ENCODE results near the gene MKRN2. TPM values are rescaled to one million over a fixed set of nuclear protein-coding genes. Genes with fewer than 3 reads are reported as not detected.

MKRN2 gene
- total RNA-seq, 6 donors from 2014 or later, result 15.7 to 33.3 (median 23.4) TPM

DNA sequence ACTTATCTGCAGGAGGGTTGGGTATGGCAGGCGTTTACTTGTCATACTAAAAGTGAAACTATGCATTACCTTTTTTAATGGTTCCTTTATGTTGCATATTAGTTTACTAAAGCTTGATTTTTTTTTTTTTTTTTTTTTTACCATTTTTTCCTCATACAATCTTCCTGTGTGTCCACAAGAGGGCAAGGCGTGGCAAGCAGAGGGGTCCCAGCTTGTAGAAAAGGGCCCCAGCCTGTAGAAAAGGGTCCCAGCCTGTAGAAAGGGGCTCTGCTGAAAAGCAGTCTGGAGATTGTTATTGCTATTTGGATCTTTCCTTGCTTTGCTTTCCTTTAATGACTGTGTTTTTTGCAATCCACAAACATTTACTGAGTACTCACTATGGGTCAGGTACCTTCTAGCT lies 21.9 kb downstream of the MKRN2 start:
- no peak for DNase-seq
- 81 to 88% methylated on average over 2 of the region's 2 CpGs for WGBS, 2 donors
- TF ChIP-seq, protein P1, sequence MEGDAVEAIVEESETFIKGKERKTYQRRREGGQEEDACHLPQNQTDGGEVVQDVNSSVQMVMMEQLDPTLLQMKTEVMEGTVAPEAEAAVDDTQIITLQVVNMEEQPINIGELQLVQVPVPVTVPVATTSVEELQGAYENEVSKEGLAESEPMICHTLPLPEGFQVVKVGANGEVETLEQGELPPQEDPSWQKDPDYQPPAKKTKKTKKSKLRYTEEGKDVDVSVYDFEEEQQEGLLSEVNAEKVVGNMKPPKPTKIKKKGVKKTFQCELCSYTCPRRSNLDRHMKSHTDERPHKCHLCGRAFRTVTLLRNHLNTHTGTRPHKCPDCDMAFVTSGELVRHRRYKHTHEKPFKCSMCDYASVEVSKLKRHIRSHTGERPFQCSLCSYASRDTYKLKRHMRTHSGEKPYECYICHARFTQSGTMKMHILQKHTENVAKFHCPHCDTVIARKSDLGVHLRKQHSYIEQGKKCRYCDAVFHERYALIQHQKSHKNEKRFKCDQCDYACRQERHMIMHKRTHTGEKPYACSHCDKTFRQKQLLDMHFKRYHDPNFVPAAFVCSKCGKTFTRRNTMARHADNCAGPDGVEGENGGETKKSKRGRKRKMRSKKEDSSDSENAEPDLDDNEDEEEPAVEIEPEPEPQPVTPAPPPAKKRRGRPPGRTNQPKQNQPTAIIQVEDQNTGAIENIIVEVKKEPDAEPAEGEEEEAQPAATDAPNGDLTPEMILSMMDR (IDR thresholded peaks at IDR 0.05), result no peak
- TF ChIP-seq POLR2AphosphoS5 (IDR thresholded peaks at IDR 0.05), result no peak
- TF ChIP-seq EP300 (IDR thresholded peaks at IDR 0.05), result no peak
- no peak for TF ChIP-seq POLR2A (IDR thresholded peaks at IDR 0.05)

DNA sequence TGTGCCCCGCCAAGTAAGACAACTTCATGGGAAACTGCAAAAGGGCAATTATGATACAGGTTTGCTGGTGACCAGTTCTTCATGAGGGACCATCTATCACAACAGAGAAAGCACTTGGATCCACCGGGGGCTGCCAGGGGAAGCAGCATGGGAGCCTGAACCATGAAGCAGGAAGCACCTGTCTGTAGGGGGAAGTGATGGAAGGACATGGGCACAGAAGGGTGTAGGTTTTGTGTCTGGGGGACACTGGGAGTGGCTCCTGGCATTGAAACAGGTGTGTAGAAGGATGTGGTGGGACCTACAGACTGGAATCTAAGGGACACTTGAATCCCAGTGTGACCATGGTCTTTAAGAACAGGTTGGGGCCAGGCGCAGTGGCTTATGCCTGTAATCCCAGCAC lies 22.6 kb downstream of the MKRN2 start:
- peak overlapping the region in 2 of 4 donors; percentile 13 to 57 for H3K27ac ChIP-seq
- H3K9me3 ChIP-seq, result no peaks in the 10 kb centered on the region
- H3K27me3 ChIP-seq, result no peaks in the 10 kb centered on the region
- H3K4me1 ChIP-seq, result peaks cover 0 to 9% (median 5%) of the 10 kb centered on the region in 4 donors
- peaks cover 38 to 100% (median 72%) of the 10 kb centered on the region in 4 donors for H3K36me3 ChIP-seq
- TF ChIP-seq POLR2A (IDR thresholded peaks at IDR 0.05), result no peak
- no peak for TF ChIP-seq POLR2AphosphoS5 (IDR thresholded peaks at IDR 0.05)
- no peak for TF ChIP-seq EP300 (IDR thresholded peaks at IDR 0.05)
- TF ChIP-seq, protein P1 (IDR thresholded peaks at IDR 0.05), result no peak
- DNase-seq (no peak), ATAC-seq (ENCODE audit: low FRiP score in 2 of 2) (peak in 1 of 2 donors; percentile 4)
- WGBS, 2 donors, result 71 to 83% methylated on average over 3 of the region's 3 CpGs
- H3K4me3 ChIP-seq, result no peak overlapping the region

More for the DNA sequence above, 21.9 kb downstream of the MKRN2 start:
- H3K4me3 ChIP-seq, result no peak overlapping the region
- H3K4me1 ChIP-seq, result peaks cover 0 to 10% (median 6%) of the 10 kb centered on the region in 4 donors
- no peaks in the 10 kb centered on the region for H3K27me3 ChIP-seq
- H3K36me3 ChIP-seq, result peaks cover 38 to 100% (median 72%) of the 10 kb centered on the region in 4 donors
- no peak for ATAC-seq (ENCODE audit: low FRiP score in 2 of 2)
- H3K9me3 ChIP-seq, result no peaks in the 10 kb centered on the region
- no peak overlapping the region for H3K27ac ChIP-seq

DNA sequence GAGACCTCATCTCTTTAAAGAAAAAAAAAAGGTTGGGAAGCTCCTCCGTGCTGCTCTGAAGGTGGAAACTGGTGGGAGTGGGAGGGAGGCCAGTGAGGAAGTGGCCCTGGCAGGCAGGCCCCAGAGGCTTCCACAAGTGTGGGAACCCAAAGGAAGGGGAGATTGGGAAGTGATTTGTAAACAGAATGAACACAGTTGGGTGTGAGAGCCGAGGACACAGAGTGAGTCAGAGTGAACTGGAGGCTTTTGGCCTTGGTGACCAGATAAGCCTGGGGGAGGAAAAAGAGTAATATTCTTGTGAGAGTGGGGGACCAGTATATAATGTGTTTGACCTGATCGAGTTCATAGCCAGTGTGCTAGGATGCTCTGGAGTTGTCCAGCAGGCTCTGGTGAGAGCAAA lies 23.0 kb downstream of the MKRN2 start:
- Histone ChIP-seq H3K9me3 (no peaks in the 10 kb centered on the region), H3K27me3 (no peaks in the 10 kb centered on the region), H3K4me1 (peaks cover 0 to 7% (median 5%) of the 10 kb centered on the region in 4 donors), H3K27ac (peak overlapping the region in 2 of 4 donors; percentile 13 to 57), H3K36me3 (peaks cover 36 to 100% (median 72%) of the 10 kb centered on the region in 4 donors), H3K4me3 (no peak overlapping the region)
- WGBS, 2 donors, result 46 to 48% methylated on average over 3 of the region's 3 CpGs
- ATAC-seq (ENCODE audit: low FRiP score in 2 of 2), result peak; percentile 14 to 30
- no peak for TF ChIP-seq POLR2AphosphoS5 (IDR thresholded peaks at IDR 0.05)
- TF ChIP-seq, protein P1 (IDR thresholded peaks at IDR 0.05), result no peak
- DNase-seq, result no peak

DNA sequence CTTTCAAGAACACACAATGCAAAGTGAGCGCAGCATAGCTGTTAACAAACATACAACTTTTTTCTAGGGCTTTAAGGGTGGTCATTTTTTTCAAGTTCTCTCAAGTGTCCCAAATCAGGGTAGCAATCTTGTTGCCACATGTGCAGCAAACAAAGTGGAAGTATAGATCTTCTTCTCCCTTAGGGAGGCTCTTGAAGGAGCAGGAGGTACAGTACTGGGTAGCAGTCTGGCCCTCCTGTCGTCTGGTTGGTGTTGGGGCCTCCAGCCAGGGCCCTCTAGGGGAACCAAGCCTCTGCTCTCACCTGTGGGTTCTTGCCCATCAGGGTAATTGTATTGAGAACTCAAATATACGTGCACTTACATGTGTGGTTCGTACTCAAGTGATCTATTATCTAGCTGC lies 25.8 kb downstream of the MKRN2 start:
- Histone ChIP-seq H3K27me3 (no peaks in the 10 kb centered on the region), H3K9me3 (no peaks in the 10 kb centered on the region), H3K4me1 (peaks cover 0 to 7% (median 5%) of the 10 kb centered on the region in 4 donors), H3K36me3 (peaks cover 40 to 100% (median 65%) of the 10 kb centered on the region in 4 donors), H3K4me3 (no peak overlapping the region), H3K27ac (no peak overlapping the region)
- TF ChIP-seq, protein P1 (IDR thresholded peaks at IDR 0.05), result no peak
- TF ChIP-seq EP300 (IDR thresholded peaks at IDR 0.05), result no peak
- TF ChIP-seq POLR2AphosphoS5 (IDR thresholded peaks at IDR 0.05), result no peak
- TF ChIP-seq POLR2A (IDR thresholded peaks at IDR 0.05), result no peak
- 89 to 96% methylated on average over 4 of the region's 4 CpGs for WGBS, 2 donors
- ATAC-seq (ENCODE audit: low FRiP score in 2 of 2) (no peak), DNase-seq (no peak)

DNA sequence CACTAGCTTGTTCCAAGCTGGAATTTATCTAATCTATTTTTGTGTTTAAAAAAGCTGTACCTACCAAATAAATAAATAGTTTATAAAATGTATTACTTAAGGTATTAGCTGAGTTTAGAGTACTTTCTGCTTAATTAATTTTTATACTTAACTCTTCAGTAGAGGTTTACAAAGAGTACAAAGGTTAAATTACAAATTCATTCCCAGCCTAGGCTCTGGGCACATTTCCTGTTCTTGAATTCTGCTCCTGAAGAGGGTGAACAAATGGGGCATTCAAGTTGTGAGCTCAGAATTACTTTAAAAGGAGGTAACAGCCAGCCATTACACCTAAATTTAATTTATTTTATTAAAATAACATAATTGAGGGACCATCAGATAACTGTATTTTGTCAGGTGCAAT lies 26.4 kb downstream of the MKRN2 start:
- H3K36me3 ChIP-seq, result peaks cover 40 to 100% (median 64%) of the 10 kb centered on the region in 4 donors
- H3K27ac ChIP-seq, result no peak overlapping the region
- TF ChIP-seq POLR2AphosphoS5 (IDR thresholded peaks at IDR 0.05) (no peak), EP300 (IDR thresholded peaks at IDR 0.05) (no peak), POLR2A (IDR thresholded peaks at IDR 0.05) (no peak)
- TF ChIP-seq, protein P1 (IDR thresholded peaks at IDR 0.05), result no peak
- H3K9me3 ChIP-seq, result no peaks in the 10 kb centered on the region
- peaks cover 0 to 7% (median 5%) of the 10 kb centered on the region in 4 donors for H3K4me1 ChIP-seq
- no peak for ATAC-seq (ENCODE audit: low FRiP score in 2 of 2)
- no peaks in the 10 kb centered on the region for H3K27me3 ChIP-seq
- no peak for DNase-seq
- H3K4me3 ChIP-seq, result no peak overlapping the region
